Activated CD4-positive, alpha-beta T cell treated with anti-CD3 and anti-CD28 coated beads, Interleukin-2, amount 10 ng/mL, durations not matched to agents 7 days and 5 days (primary cell): Measurements from ENCODE around the gene TAF11L5. TPM values are rescaled to one million over a fixed set of nuclear protein-coding genes. Genes with fewer than 3 reads are reported as not detected.
"Not testable (repeated sequence)": the region's sequence is repeated elsewhere in the genome, so short reads cannot be mapped to it uniquely, and the experiment has no call there.

Experiments
- CTCF ChIA-PET: fragments of 350-600 bp; sonication (Branson Sonifier 250); formaldehyde crosslinking; loops from one replicate; lab custom pipeline; 2021; ENCODE audit warnings: antibody characterized with exemption; lab: Charles Lee
- POLR2A ChIA-PET: fragments of 350-600 bp; sonication (Branson Sonifier 250); formaldehyde crosslinking; loops from one replicate; lab custom pipeline; 2021; ENCODE audit warnings: antibody characterized with exemption; lab: Charles Lee
- DNase-seq: peaks from one replicate; pipeline ENCODE4 v3.0.0-alpha.2; 2020
- H3K27ac Mint-ChIP-seq: one replicate; pipeline ENCODE4 v1.8.0; 2021; ENCODE audit warnings: mild to moderate bottlenecking, moderate library complexity, mixed read lengths
- H3K27me3 Mint-ChIP-seq: one replicate; pipeline ENCODE4 v1.8.0; 2021; ENCODE audit warnings: mixed read lengths
- H3K36me3 Mint-ChIP-seq: one replicate; pipeline ENCODE4 v1.8.0; 2021; ENCODE audit warnings: low read depth, mixed read lengths
- H3K4me1 Mint-ChIP-seq: one replicate; pipeline ENCODE4 v1.8.0; 2021; ENCODE audit warnings: mixed read lengths
- H3K4me3 Mint-ChIP-seq: one replicate; pipeline ENCODE4 v1.8.0; 2021; ENCODE audit warnings: mild to moderate bottlenecking, moderate library complexity, mixed read lengths
- H3K9me3 Mint-ChIP-seq: one replicate; pipeline ENCODE4 v1.8.0; 2021; ENCODE audit warnings: mixed read lengths
- total RNA-seq, 2 experiments: library from RNA; stranded (reverse); gene quantifications; one replicate each; pipeline ENCODE4 v1.2.3, GENCODE V29; 2021

TAF11L5 gene
- total RNA-seq, result not detected

- H3K9me3 Mint-ChIP-seq, DNase-seq, CTCF ChIA-PET, H3K27ac Mint-ChIP-seq, H3K36me3 Mint-ChIP-seq, H3K4me1 Mint-ChIP-seq, H3K27me3 Mint-ChIP-seq, H3K4me3 Mint-ChIP-seq, POLR2A ChIA-PET: not testable (repeated sequence)
These were observed at the start of gene TAF11L5 for GRCh38 chr5:17524935-17525334. TSS of gene TAF11L5 (plus strand) at chr5:17525235.

GRCh38 chr5:17477043-17477442 is 48.0 kb upstream of the TAF11L5 start:
- peaks cover 3% of the 10 kb centered on the region for H3K9me3 Mint-ChIP-seq
- no peak for DNase-seq
- no peak overlapping the region for H3K27ac Mint-ChIP-seq
- CTCF ChIA-PET, result no interaction called here
- H3K4me1 Mint-ChIP-seq, result no peaks in the 10 kb centered on the region
- H3K4me3 Mint-ChIP-seq, result no peak overlapping the region
- POLR2A ChIA-PET, result no interaction called here
- no peaks in the 10 kb centered on the region for H3K36me3 Mint-ChIP-seq
- no peaks in the 10 kb centered on the region for H3K27me3 Mint-ChIP-seq

- DNase-seq, result no peak
- Mint-ChIP-seq H3K4me3 (no peak overlapping the region), H3K27me3 (no peaks in the 10 kb centered on the region), H3K4me1 (no peaks in the 10 kb centered on the region), H3K9me3 (peaks cover 3% of the 10 kb centered on the region), H3K27ac (no peak overlapping the region), H3K36me3 (no peaks in the 10 kb centered on the region)
- POLR2A ChIA-PET, result no interaction called here
- CTCF ChIA-PET, result interaction anchor here (1.5 kb wide), 1 partner anchor 12 kb away, joined by 3 read pairs; no protein-coding TSS in a partner anchor
These were observed 47.3 kb upstream of the TAF11L5 start for GRCh38 chr5:17477573-17478265.

GRCh38 chr5:17481378-17481777 is 43.7 kb upstream of the TAF11L5 start:
- no peaks in the 10 kb centered on the region for H3K36me3 Mint-ChIP-seq
- ChIA-PET CTCF (no interaction called here), POLR2A (no interaction called here)
- H3K4me1 Mint-ChIP-seq, result no peaks in the 10 kb centered on the region
- DNase-seq, result no peak
- H3K4me3 Mint-ChIP-seq, result no peak overlapping the region
- H3K27me3 Mint-ChIP-seq, result no peaks in the 10 kb centered on the region
- H3K27ac Mint-ChIP-seq, result no peak overlapping the region
- H3K9me3 Mint-ChIP-seq, result peaks cover 3% of the 10 kb centered on the region

GRCh38 chr5:17482790-17483189 is 42.2 kb upstream of the TAF11L5 start:
- Mint-ChIP-seq H3K36me3 (no peaks in the 10 kb centered on the region), H3K4me1 (no peaks in the 10 kb centered on the region), H3K27ac (no peak overlapping the region), H3K9me3 (peaks cover 3% of the 10 kb centered on the region), H3K27me3 (no peaks in the 10 kb centered on the region), H3K4me3 (no peak overlapping the region)
- CTCF ChIA-PET, result no interaction called here
- POLR2A ChIA-PET, result no interaction called here
- DNase-seq, result no peak

GRCh38 chr5:17486464-17487173 is 38.4 kb upstream of the TAF11L5 start:
- H3K9me3 Mint-ChIP-seq, H3K4me3 Mint-ChIP-seq: not testable (repeated sequence)

GRCh38 chr5:17487174-17487512 is 37.9 kb upstream of the TAF11L5 start:
- POLR2A ChIA-PET, result no interaction called here
- CTCF ChIA-PET, result no interaction called here
- Mint-ChIP-seq H3K4me3 (no peak overlapping the region), H3K4me1 (no peaks in the 10 kb centered on the region), H3K36me3 (no peaks in the 10 kb centered on the region), H3K27me3 (no peaks in the 10 kb centered on the region), H3K9me3 (peaks cover 2% of the 10 kb centered on the region), H3K27ac (no peak overlapping the region)
- no peak for DNase-seq

More at GRCh38 chr5:17486464-17487173, 38.4 kb upstream of the TAF11L5 start:
- H3K36me3 Mint-ChIP-seq, H3K27ac Mint-ChIP-seq, CTCF ChIA-PET, H3K4me1 Mint-ChIP-seq, DNase-seq, H3K27me3 Mint-ChIP-seq: not testable (repeated sequence)
- POLR2A ChIA-PET, result interaction anchor here (0.6 kb wide), 1 partner anchor 67 kb away, joined by 3 read pairs; no protein-coding TSS in a partner anchor

- POLR2A ChIA-PET, H3K4me3 Mint-ChIP-seq, DNase-seq, H3K9me3 Mint-ChIP-seq, H3K27me3 Mint-ChIP-seq, H3K36me3 Mint-ChIP-seq, H3K4me1 Mint-ChIP-seq, H3K27ac Mint-ChIP-seq: not testable (repeated sequence)
- CTCF ChIA-PET, result interaction anchor here (1.0 kb wide), 1 partner anchor 29 kb away, joined by 5 read pairs; no protein-coding TSS in a partner anchor
These were observed 33.8 kb upstream of the TAF11L5 start for GRCh38 chr5:17491257-17491656.

GRCh38 chr5:17492770-17493169 is 32.3 kb upstream of the TAF11L5 start:
- Mint-ChIP-seq H3K4me3 (no peak overlapping the region), H3K4me1 (no peaks in the 10 kb centered on the region), H3K36me3 (no peaks in the 10 kb centered on the region), H3K27me3 (no peaks in the 10 kb centered on the region), H3K9me3 (peaks cover 2% of the 10 kb centered on the region), H3K27ac (no peak overlapping the region)
- ChIA-PET POLR2A (no interaction called here), CTCF (no interaction called here)
- no peak for DNase-seq

GRCh38 chr5:17497446-17497845 is 27.6 kb upstream of the TAF11L5 start:
- POLR2A ChIA-PET, result no interaction called here
- no peak for DNase-seq
- Mint-ChIP-seq H3K4me3 (no peak overlapping the region), H3K9me3 (no peaks in the 10 kb centered on the region), H3K27me3 (no peaks in the 10 kb centered on the region), H3K27ac (no peak overlapping the region), H3K4me1 (no peaks in the 10 kb centered on the region), H3K36me3 (no peaks in the 10 kb centered on the region)
- CTCF ChIA-PET, result no interaction called here

- H3K9me3 Mint-ChIP-seq, H3K4me3 Mint-ChIP-seq, POLR2A ChIA-PET, CTCF ChIA-PET, H3K27me3 Mint-ChIP-seq, H3K4me1 Mint-ChIP-seq, DNase-seq, H3K27ac Mint-ChIP-seq, H3K36me3 Mint-ChIP-seq: not testable (repeated sequence)
These were observed 27.1 kb upstream of the TAF11L5 start, which contains the start of gene TAF11L2 for GRCh38 chr5:17497931-17498330. TSS of gene TAF11L2 (plus strand) at chr5:17498231.

GRCh38 chr5:17511775-17512325 is 13.2 kb upstream of the TAF11L5 start:
- POLR2A ChIA-PET, result no interaction called here

GRCh38 chr5:17517526-17517925 is 7.5 kb upstream of the TAF11L5 start:
- H3K4me1 Mint-ChIP-seq, CTCF ChIA-PET, H3K9me3 Mint-ChIP-seq, H3K27me3 Mint-ChIP-seq, H3K27ac Mint-ChIP-seq, H3K36me3 Mint-ChIP-seq, H3K4me3 Mint-ChIP-seq, POLR2A ChIA-PET, DNase-seq: not testable (repeated sequence)

More at GRCh38 chr5:17511775-17512325, 13.2 kb upstream of the TAF11L5 start:
- CTCF ChIA-PET, result no interaction called here
- no peak overlapping the region for H3K4me3 Mint-ChIP-seq
- H3K4me1 Mint-ChIP-seq, result no peaks in the 10 kb centered on the region
- no peak overlapping the region for H3K27ac Mint-ChIP-seq
- no peak for DNase-seq
- no peaks in the 10 kb centered on the region for H3K27me3 Mint-ChIP-seq
- H3K36me3 Mint-ChIP-seq, result no peaks in the 10 kb centered on the region
- H3K9me3 Mint-ChIP-seq, result no peaks in the 10 kb centered on the region
